Astrocyte of the cerebellum (primary cell): ENCODE measurements around the gene ZNF75A.
"Not testable (repeated sequence)": the region's sequence is repeated elsewhere in the genome, so short reads cannot be mapped to it uniquely, and the experiment has no call there.

Experiments used
- DNase-seq: peaks from one replicate; pipeline ENCODE4 v3.0.0-alpha.2; 2011; ENCODE audit warnings: low read depth
- H3K4me3 ChIP-seq: 2 replicates; pipeline ENCODE4 v1.5.1; 2011; ENCODE audit warnings: mild to moderate bottlenecking, low read depth, low read length, moderate library complexity
- in situ Hi-C: cut with HindIII; loops from 2 replicates; pipeline ENCODE4 v1.10.0; 2017; ENCODE audit warnings: low sequenced_read_pairs
- TF ChIP-seq, protein P1 (sequence below): IDR thresholded peaks from 2 replicates; pipeline ENCODE4 v1.5.1; 2012; ENCODE audit warnings: low read length, low read depth, moderate library complexity, mild to moderate bottlenecking; ENCODE audit errors: missing control alignments

ZNF75A gene

DNA sequence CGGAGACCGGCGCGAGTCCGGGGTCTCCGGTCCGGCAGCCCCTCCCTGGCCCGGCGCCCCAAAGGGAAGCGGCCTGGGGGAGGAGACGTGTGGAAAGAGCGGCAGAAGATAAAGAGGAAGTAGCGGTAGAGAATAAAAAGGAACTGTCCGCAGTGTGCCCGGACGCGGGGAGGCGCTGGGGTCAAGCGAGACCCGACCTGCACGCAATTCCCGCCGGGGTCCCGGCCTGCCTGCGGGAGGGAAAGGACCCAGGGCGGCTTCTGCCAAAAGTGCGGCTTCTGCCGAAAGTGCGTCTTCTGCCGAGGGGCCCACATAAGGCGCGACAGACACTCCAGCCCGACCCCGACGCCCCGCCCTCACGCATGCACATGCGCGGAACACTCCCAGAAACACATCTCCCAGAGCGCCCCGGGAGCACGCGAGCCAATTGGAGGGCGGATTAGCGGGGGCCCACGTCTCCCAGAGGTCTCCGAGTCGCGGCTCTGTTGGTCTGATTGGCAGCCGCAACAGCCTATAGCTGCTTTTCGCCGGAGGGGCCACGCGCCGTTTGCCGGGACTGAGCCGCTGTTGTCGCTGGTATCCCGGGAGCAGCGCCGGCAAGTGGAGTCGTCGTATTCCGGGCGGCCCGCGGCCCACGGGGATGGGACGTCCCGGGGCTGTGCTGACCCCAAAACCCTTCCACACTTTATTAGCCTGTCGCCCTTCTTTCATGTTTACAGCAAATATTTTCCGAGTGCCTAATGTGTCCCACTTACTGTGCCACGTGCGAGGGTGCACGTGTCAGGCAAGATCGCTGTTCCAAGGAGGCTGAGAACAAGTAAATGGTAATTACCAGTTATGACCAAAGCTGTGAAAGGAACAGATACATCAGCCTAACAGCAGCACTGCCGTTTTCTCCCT, 40.9 kb upstream of the ZNF75A start:
- in situ Hi-C loops: no loop called here
- H3K4me3 ChIP-seq: peak overlapping the region; percentile 80
- TF ChIP-seq, protein P1, sequence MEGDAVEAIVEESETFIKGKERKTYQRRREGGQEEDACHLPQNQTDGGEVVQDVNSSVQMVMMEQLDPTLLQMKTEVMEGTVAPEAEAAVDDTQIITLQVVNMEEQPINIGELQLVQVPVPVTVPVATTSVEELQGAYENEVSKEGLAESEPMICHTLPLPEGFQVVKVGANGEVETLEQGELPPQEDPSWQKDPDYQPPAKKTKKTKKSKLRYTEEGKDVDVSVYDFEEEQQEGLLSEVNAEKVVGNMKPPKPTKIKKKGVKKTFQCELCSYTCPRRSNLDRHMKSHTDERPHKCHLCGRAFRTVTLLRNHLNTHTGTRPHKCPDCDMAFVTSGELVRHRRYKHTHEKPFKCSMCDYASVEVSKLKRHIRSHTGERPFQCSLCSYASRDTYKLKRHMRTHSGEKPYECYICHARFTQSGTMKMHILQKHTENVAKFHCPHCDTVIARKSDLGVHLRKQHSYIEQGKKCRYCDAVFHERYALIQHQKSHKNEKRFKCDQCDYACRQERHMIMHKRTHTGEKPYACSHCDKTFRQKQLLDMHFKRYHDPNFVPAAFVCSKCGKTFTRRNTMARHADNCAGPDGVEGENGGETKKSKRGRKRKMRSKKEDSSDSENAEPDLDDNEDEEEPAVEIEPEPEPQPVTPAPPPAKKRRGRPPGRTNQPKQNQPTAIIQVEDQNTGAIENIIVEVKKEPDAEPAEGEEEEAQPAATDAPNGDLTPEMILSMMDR: peak; percentile 39
- peak; percentile 92 for DNase-seq

DNA sequence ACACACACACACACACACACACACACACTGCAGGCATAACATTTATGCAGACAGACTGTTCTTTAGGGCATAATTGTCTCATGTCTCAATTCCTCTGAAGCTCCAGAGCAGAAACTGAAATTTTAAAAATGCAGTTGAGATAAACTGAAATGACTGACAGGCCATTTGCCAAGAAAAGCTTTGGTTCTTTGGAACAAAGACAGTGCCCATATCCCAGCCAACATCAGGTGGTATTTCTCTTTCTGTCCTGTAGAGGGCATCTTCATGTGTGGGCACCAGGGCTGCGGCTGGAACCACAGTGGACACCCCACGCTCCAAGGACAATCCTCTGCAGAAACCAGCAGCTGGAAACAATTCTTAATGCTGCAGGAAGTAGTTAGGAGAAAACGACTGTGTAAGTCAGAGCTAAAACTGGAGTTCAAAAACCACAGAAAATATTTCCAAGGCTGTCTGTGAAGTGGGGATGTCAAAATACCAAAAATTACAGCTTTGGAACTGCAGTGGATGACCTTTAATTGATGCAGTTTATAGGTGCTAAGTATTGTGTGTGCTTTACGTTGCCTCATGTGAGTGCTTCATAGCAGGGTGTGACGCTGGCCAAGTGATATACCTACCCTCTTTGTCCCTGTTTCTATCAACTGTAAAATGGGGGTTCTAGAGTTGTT, 38.3 kb upstream of the ZNF75A start:
- no peak for DNase-seq
- TF ChIP-seq, protein P1: peak; percentile 20
- in situ Hi-C loops: no loop called here
- H3K4me3 ChIP-seq: no peak overlapping the region

DNA sequence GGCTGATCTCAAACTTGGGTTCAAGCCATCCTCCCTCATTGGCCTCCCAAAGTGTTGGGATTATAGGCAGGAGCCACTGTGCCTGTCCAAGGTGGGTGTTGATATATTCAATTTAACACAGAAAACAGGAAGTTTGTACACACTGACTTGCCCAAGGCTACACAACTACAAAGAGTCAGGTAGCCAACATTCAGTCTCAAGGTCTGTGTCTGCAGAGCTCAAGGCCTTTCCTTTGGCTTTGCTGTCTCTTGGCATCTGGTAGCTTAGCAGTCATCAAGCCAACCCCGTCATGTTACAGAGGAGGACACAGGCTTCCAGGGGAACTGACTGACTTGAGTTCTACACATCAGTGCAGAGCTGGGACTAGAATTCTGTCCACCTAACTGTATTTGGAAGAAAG, 37.0 kb upstream of the ZNF75A start:
- no peak overlapping the region for H3K4me3 ChIP-seq
- no peak for DNase-seq
- TF ChIP-seq, protein P1: no peak
- in situ Hi-C loops: no loop called here

DNA sequence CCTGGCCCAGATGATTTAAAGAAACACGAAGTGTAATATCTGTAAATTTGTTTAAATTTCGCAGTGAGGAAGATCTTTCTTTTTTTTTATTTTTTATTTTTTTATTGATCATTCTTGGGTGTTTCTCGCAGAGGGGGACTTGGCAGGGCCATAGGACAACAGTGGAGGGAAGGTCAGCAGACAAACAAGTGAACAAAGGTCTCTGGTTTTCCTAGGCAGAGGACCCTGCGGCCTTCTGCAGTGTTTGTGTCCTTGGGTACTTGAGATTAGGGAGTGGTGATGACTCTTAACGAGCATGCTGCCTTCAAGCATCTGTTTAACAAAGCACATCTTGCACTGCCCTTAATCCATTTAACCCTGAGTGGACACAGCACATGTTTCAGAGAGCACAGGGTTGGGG, 34.6 kb upstream of the ZNF75A start:
- in situ Hi-C loops, H3K4me3 ChIP-seq, DNase-seq: not testable (repeated sequence)

DNA sequence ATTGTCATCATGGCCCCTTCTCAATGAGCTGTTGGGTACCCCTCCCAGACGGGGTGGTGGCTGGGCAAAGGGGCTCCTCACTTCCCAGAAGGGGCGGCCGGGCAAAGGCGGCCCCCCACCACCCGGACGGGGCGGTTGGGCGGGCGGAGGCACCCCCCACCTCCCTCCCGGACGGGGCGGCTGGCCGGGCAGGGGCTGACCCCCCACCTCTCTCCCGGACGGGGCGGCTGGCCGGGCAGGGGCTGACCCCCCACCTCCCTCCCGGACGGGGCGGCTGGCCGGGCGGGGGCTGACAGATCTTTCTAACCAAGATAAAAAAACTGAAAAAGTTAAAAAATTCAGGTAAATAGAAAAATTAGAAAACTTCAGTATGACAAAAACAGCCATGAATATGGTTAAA, 34.0 kb upstream of the ZNF75A start:
- in situ Hi-C loops, DNase-seq, H3K4me3 ChIP-seq: not testable (repeated sequence)

DNA sequence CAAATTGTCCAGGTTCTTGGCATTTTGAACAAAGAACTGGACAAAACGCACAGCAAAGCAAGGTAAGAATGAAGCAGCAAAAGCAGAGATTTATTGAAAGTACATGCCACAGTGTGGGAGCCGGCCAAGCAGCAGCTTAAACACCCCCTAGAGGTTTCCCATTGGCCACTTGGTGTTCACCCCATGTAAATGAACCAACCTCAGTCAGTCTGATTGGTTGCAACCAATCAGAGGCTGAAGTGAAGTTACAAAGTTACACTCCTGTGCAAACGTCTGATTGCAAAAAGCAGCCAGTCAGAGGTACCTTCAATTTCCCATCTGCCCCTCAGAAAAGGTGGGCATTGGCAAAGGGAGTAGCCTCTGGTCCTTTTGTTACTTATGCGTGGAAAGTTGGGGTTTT, 30.8 kb upstream of the ZNF75A start:
- TF ChIP-seq, protein P1: no peak
- no peak for DNase-seq
- in situ Hi-C loops: no loop called here
- H3K4me3 ChIP-seq: no peak overlapping the region

DNA sequence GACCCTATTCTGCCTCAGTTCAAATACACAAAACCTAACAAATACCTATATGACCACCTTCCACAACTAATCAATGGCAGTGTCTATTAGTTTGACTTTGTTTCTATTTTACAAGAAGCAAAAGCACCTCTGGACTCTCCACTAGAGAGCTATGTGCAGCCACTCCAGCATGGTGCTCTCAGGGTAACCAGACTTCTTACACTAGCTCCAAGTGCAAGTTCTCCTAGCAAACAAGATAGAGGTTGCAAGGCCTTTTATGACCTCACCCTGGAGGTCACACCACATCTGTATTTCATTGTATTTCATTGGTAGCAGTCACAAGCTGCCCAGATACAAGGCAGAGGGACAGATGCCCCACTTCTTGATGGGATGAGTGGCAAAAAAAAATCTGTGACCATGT, 30.4 kb upstream of the ZNF75A start:
- DNase-seq: no peak
- TF ChIP-seq, protein P1: no peak
- in situ Hi-C loops: no loop called here
- H3K4me3 ChIP-seq: no peak overlapping the region
